ENCODE data around the gene FABP6.

The FABP6 gene

DNA sequence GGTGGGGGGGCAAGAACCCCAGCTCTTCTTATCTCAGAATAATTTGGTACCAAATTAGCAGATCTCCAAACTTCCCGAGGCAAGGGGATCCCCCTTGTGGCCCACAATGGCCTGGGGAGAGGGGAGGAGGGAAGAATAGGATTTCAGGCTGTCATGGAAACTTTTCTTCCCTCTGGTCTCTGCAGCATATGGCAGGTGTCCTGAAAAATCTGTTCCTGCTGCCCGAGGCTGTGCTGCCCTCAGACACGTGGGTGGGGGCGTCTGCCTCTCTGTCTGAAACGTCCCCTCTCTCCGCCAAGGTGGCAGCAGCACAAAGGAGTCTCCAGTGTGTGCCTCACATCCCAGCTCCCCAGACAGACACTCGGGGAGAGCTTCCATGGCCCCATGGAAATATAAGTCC, 49.0 kb downstream of the FABP6 start:
- Histone ChIP-seq H3K4me1 (ENCODE audit: control insufficient read depth, insufficient read depth, low read length) (peaks cover 12% of the 10 kb centered on the region), H3K36me3 (ENCODE audit: control insufficient read depth, insufficient read depth, low read length) (peaks cover 32% of the 10 kb centered on the region), H3K9me3 (ENCODE audit: control insufficient read depth, insufficient read depth, low read depth, low read length) (no peaks in the 10 kb centered on the region), H3K9ac (ENCODE audit: low read length) (no peak overlapping the region), H3K27ac (ENCODE audit: low read depth, low read length) (no peak overlapping the region), H3K27me3 (ENCODE audit: control insufficient read depth, insufficient read depth, low read length) (no peaks in the 10 kb centered on the region), H3K4me3 (ENCODE audit: low read depth, low read length) (no peak overlapping the region)

DNA sequence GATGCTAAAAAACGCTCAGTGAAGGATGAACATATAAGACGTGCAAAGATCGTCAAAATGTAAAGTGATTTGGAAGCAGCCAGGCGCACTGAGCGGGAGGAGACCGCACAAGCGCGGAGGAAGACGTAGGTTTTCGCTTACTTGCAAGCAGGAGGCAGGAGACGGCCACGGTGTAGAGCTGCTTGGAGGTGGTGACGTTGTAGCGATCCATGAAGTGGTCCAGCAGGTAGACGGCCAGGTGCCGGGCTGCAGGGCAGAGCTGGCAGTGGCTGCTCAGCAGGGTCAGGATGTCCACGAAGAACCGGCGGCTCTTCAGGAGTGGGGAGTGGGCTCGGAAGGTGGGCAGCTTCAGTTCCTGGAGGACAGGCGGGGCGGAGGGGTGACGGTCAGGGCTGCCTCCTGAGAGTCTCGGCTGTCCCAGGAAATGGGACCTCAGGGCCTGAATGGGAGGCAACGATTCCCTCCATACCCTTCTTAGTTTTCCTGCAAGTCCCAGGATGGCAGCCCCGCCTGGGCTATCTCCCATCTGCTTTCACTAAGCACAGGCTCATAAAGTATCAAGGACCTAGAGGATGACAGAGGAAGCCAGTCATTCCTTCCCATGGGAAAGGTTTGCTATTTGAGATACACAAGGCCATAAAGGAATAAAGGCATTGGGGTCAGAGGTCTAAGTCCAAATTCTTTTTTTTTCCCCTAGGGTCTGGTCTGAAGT, 51.2 kb downstream of the FABP6 start:
- Histone ChIP-seq H3K27ac (ENCODE audit: low read depth, low read length) (no peak overlapping the region), H3K4me3 (ENCODE audit: low read depth, low read length) (no peak overlapping the region), H3K4me1 (ENCODE audit: control insufficient read depth, insufficient read depth, low read length) (peaks cover 9% of the 10 kb centered on the region), H3K9me3 (ENCODE audit: control insufficient read depth, insufficient read depth, low read depth, low read length) (no peaks in the 10 kb centered on the region), H3K9ac (ENCODE audit: low read length) (no peak overlapping the region), H3K27me3 (ENCODE audit: control insufficient read depth, insufficient read depth, low read length) (no peaks in the 10 kb centered on the region), H3K36me3 (ENCODE audit: control insufficient read depth, insufficient read depth, low read length) (peaks cover 30% of the 10 kb centered on the region)

DNA sequence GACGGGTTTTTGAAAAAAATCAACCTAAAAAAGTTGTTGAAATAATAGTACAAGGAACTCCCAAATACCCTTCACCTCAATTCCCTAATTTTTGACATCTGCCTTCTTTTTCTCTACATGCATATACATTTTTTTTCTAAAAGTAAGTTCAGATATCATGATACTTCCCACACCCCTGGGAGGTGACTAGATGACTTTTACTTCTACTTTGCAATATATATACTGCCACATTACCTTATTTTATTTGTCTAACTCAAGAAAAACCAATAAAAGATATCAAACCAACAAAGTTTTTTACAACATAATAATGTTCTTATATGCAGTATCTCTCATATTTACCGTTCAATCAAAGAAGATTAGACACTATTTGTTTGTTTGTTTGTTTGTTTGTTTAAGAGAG, 52.0 kb downstream of the FABP6 start:
- H3K9ac ChIP-seq (ENCODE audit: low read length), result no peak overlapping the region
- H3K27ac ChIP-seq (ENCODE audit: low read depth, low read length), result no peak overlapping the region
- H3K9me3 ChIP-seq (ENCODE audit: control insufficient read depth, insufficient read depth, low read depth, low read length), result no peaks in the 10 kb centered on the region
- no peaks in the 10 kb centered on the region for H3K27me3 ChIP-seq (ENCODE audit: control insufficient read depth, insufficient read depth, low read length)
- H3K4me1 ChIP-seq (ENCODE audit: control insufficient read depth, insufficient read depth, low read length), result peaks cover 16% of the 10 kb centered on the region
- H3K36me3 ChIP-seq (ENCODE audit: control insufficient read depth, insufficient read depth, low read length), result peaks cover 26% of the 10 kb centered on the region
- no peak overlapping the region for H3K4me3 ChIP-seq (ENCODE audit: low read depth, low read length)

DNA sequence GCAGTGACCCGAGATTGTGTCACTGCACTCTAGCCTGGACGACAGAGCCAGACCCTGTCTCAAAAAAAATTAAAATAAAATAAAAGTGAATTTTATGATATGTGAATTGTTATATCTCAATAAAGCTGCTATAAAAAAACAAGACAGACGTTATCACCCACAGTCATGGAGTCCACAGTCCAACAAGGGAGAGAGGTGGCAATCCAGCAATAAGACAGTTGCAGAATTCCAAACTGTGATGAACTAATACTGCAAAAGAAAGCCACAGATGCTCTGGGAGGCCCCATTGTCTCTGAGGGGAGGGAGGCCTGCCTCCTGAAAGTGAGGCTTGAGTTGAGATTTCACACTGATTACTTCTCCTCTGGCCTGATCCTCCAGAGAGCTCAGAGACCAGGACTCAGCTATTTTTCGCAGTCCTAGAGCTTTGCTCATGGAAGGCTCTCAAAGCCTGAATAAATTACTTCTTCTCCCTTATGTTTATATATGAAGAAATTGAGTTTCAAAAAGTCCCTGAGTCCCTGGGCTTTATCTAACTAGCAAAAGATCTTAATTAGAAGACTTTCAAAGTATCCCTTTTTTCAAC, 55.1 kb downstream of the FABP6 start:
- peaks cover 12% of the 10 kb centered on the region for H3K36me3 ChIP-seq (ENCODE audit: control insufficient read depth, insufficient read depth, low read length)
- no peaks in the 10 kb centered on the region for H3K9me3 ChIP-seq (ENCODE audit: control insufficient read depth, insufficient read depth, low read depth, low read length)
- no peak overlapping the region for H3K4me3 ChIP-seq (ENCODE audit: low read depth, low read length)
- no peak overlapping the region for H3K9ac ChIP-seq (ENCODE audit: low read length)
- H3K27ac ChIP-seq (ENCODE audit: low read depth, low read length), result no peak overlapping the region
- H3K27me3 ChIP-seq (ENCODE audit: control insufficient read depth, insufficient read depth, low read length), result no peaks in the 10 kb centered on the region
- peaks cover 41% of the 10 kb centered on the region for H3K4me1 ChIP-seq (ENCODE audit: control insufficient read depth, insufficient read depth, low read length)

DNA sequence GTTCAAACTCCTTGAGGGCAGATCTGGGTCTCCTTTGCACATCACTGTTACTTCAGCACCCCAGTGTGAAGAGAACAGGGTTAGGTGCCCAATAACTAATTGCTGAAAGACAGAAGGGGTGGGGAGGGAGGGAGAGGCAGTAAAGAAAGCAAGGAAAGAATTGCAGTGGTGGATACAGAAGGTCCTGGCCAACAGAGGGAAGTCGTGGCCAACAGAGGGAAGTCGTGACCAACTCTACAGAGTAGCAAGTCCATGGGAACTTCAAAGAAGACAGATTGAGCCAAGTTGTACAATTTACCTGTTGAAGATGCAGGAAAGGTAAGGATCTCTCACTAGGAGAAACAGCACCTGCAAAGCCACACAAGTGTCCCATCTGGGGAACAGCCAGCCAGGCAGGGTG, 56.0 kb downstream of the FABP6 start:
- no peaks in the 10 kb centered on the region for H3K27me3 ChIP-seq (ENCODE audit: control insufficient read depth, insufficient read depth, low read length)
- H3K4me1 ChIP-seq (ENCODE audit: control insufficient read depth, insufficient read depth, low read length), result peaks cover 48% of the 10 kb centered on the region
- H3K9ac ChIP-seq (ENCODE audit: low read length), result no peak overlapping the region
- peaks cover 3% of the 10 kb centered on the region for H3K36me3 ChIP-seq (ENCODE audit: control insufficient read depth, insufficient read depth, low read length)
- no peak overlapping the region for H3K4me3 ChIP-seq (ENCODE audit: low read depth, low read length)
- H3K9me3 ChIP-seq (ENCODE audit: control insufficient read depth, insufficient read depth, low read depth, low read length), result no peaks in the 10 kb centered on the region
- H3K27ac ChIP-seq (ENCODE audit: low read depth, low read length), result no peak overlapping the region

DNA sequence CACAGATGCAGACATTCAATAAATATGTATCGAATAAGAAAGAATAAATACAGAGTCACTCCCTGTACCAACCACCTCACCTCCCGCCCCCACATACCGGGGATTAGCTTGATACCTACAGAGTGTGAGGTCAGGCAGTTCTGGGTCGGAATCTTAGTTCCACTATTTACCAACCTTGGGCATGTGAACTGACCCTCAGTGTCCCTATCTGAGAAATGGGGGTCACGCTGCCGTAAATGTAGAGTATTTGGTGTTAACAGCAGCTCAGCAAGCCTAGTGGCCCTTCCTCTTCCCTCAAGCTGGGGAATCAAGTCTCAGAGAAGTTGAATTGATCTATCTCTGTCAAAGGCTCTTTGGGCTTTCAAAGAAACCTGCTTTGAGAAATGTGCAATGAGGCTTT, 57.6 kb downstream of the FABP6 start:
- peak overlapping the region; percentile 29 for H3K9ac ChIP-seq (ENCODE audit: low read length)
- no peaks in the 10 kb centered on the region for H3K27me3 ChIP-seq (ENCODE audit: control insufficient read depth, insufficient read depth, low read length)
- H3K9me3 ChIP-seq (ENCODE audit: control insufficient read depth, insufficient read depth, low read depth, low read length), result no peaks in the 10 kb centered on the region
- H3K36me3 ChIP-seq (ENCODE audit: control insufficient read depth, insufficient read depth, low read length), result no peaks in the 10 kb centered on the region
- H3K4me3 ChIP-seq (ENCODE audit: low read depth, low read length), result peak overlapping the region; percentile 15; the same call in 1 of the 2 replicates
- peak overlapping the region; percentile 11 for H3K27ac ChIP-seq (ENCODE audit: low read depth, low read length)
- H3K4me1 ChIP-seq (ENCODE audit: control insufficient read depth, insufficient read depth, low read length), result peaks cover 40% of the 10 kb centered on the region

DNA sequence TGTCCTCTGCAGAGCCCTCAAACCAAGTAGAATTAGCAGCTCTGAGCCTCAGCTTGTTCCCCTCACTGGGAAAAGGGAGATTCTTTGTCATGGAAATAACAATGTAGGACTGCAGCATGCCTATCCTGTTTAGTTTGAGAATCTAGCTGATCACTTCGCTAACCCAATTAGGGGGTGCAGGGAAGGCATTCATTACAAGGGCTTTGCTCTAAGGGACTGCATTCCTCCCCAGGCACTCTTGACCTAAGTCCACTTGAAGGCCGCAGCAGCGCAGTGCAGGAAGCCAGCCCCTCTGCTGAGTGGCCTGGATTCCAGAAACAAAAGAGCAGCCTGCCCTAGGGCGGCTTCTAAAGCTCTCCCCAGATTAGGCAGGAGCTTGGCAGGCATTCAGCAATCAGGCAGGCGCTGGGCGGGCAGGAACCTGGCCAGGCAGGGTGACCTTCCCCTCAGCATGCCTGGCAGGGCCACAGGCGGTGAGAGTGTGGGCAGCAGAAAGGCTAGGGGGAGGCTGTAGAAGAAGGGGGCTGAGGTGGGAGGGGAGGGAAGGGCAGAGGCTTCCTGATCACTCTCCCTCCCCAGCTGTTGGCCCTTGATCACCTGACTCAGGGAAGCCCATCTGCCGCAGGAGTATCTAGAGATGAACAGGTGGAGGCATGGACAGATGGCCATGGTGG, 58.2 kb downstream of the FABP6 start:
- Histone ChIP-seq H3K27ac (ENCODE audit: low read depth, low read length) (peak overlapping the region; percentile 11), H3K36me3 (ENCODE audit: control insufficient read depth, insufficient read depth, low read length) (no peaks in the 10 kb centered on the region), H3K27me3 (ENCODE audit: control insufficient read depth, insufficient read depth, low read length) (no peaks in the 10 kb centered on the region), H3K9me3 (ENCODE audit: control insufficient read depth, insufficient read depth, low read depth, low read length) (no peaks in the 10 kb centered on the region), H3K9ac (ENCODE audit: low read length) (peak overlapping the region; percentile 65), H3K4me1 (ENCODE audit: control insufficient read depth, insufficient read depth, low read length) (peaks cover 40% of the 10 kb centered on the region), H3K4me3 (ENCODE audit: low read depth, low read length) (peak overlapping the region; percentile 15; the same call in 1 of the 2 replicates)
